Esophagus muscularis mucosa (tissue), 4 donors: ENCODE results near the gene CDH10. TPM values are rescaled to one million over a fixed set of nuclear protein-coding genes. Genes with fewer than 3 reads are reported as not detected.

ENCODE experiments used
- DNase-seq: peaks from one replicate; pipeline ENCODE4 v3.0.0-alpha.2; 2017; ENCODE audit errors: extremely low spot score
- H3K27ac ChIP-seq, 4 donors: fragments of 200-600 bp; sonication (generic); replicated peaks in 1 of 4; 1 replicate in 3 of 4; 2 replicates in 1 of 4; pipeline ENCODE4 v1.5.1; 2016 to 2019; ENCODE audit warnings: mild to moderate bottlenecking in 1 of 4
- H3K27me3 ChIP-seq, 4 donors: fragments of 200-600 bp; sonication (generic); one replicate each; pipeline versions ENCODE4 v1.5.1 to v1.6.0; 2016 to 2019
- H3K36me3 ChIP-seq, 4 donors: fragments of 200-600 bp; sonication (generic); one replicate each; pipeline ENCODE4 v1.5.1; 2016 to 2019
- H3K4me1 ChIP-seq, 4 donors: fragments of 200-600 bp; sonication (generic); one replicate each; pipeline ENCODE4 v1.5.1; 2016 to 2019
- H3K4me3 ChIP-seq, 4 donors: fragments of 200-600 bp; sonication (generic); 1 replicate in 2 of 4; 2 replicates in 2 of 4; pipeline ENCODE4 v1.5.1; 2016 to 2019; ENCODE audit warnings: mild to moderate bottlenecking in 4 of 4, moderate library complexity in 1 of 4
- H3K9me3 ChIP-seq, 4 donors: fragments of 200-600 bp; sonication (generic); 1 replicate in 3 of 4; 2 replicates in 1 of 4; pipeline ENCODE4 v1.5.1; 2016 to 2019
- EP300 ChIP-seq: sonication (generic); formaldehyde crosslinking; IDR thresholded peaks from one replicate; pipeline ENCODE4 v1.6.1; 2017; ENCODE audit warnings: antibody characterized with exemption
- POLR2A ChIP-seq: fragments of 450-650 bp; IDR thresholded peaks from one replicate; pipeline ENCODE4 v1.6.1; 2017; ENCODE audit warnings: antibody characterized with exemption, moderate library complexity, mild to moderate bottlenecking, low read depth
- POLR2AphosphoS5 ChIP-seq, 2 donors: sonication (generic); formaldehyde crosslinking; IDR thresholded peaks; one replicate each; pipeline ENCODE4 v1.6.1; 2017; ENCODE audit warnings: antibody characterized with exemption in 2 of 2
- WGBS: methylation state at CpG from one replicate; pipeline ENCODE4 v1.1.5; 2018; 5-methylcytosine and 5-hydroxymethylcytosine counted together
- intact Hi-C: fragments of 100-400 bp; cut with DNase I; formaldehyde crosslinking; loops from one replicate; pipeline ENCODE4 v1.15.1; 2023
- total RNA-seq, 4 donors: library from RNA; depleted of rRNA; stranded (reverse); fragments of >200 nt; gene quantifications; one replicate each; pipeline versions ENCODE4 v1.1.0 to v1.2.1, GENCODE V29; 2016
- TF ChIP-seq, protein P1 (sequence below), 3 experiments: fragments of 200-600 bp in 2 of 3; fragments of 450-650 bp in 1 of 3; sonication (generic) in 2 of 3; IDR thresholded peaks; one replicate each; pipeline ENCODE4 v1.5.1; 2017 to 2019; ENCODE audit warnings: antibody characterized with exemption in 3 of 3, mild to moderate bottlenecking in 2 of 3, moderate library complexity in 1 of 3

CDH10 gene
- total RNA-seq, 4 donors from 2014 or later, result 0.23 TPM; not detected in 3

DNA sequence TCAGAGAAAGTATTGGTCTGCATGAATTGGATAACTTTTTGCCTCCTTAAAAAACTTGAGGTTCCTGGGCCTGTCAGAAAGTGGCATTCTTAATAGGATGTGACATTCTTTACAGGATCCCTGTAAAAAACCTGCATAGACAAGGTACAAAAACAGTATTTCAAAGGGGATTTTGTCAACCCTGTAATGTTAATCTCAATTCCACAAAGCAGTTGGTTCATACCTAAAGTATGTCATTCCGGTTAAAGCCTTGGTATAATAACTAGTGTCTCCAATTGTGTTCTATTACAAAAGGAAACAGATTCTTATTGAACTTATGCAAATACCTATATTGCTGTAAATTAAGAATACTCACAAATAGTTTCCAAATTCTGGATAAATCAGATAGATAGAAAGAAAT lies 169.7 kb downstream of the CDH10 start:
- no peaks in the 10 kb centered on the region for H3K4me1 ChIP-seq
- no peaks in the 10 kb centered on the region for H3K9me3 ChIP-seq
- no peaks in the 10 kb centered on the region for H3K36me3 ChIP-seq
- no peak for TF ChIP-seq POLR2A
- TF ChIP-seq, protein P1, sequence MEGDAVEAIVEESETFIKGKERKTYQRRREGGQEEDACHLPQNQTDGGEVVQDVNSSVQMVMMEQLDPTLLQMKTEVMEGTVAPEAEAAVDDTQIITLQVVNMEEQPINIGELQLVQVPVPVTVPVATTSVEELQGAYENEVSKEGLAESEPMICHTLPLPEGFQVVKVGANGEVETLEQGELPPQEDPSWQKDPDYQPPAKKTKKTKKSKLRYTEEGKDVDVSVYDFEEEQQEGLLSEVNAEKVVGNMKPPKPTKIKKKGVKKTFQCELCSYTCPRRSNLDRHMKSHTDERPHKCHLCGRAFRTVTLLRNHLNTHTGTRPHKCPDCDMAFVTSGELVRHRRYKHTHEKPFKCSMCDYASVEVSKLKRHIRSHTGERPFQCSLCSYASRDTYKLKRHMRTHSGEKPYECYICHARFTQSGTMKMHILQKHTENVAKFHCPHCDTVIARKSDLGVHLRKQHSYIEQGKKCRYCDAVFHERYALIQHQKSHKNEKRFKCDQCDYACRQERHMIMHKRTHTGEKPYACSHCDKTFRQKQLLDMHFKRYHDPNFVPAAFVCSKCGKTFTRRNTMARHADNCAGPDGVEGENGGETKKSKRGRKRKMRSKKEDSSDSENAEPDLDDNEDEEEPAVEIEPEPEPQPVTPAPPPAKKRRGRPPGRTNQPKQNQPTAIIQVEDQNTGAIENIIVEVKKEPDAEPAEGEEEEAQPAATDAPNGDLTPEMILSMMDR (IDR thresholded peaks at IDR 0.05), result no peak
- no peak for TF ChIP-seq POLR2AphosphoS5 (IDR thresholded peaks at IDR 0.05)
- TF ChIP-seq EP300, result no peak
- no peak overlapping the region for H3K4me3 ChIP-seq
- DNase-seq, result no peak
- 88% methylated on average over 1 of the region's 1 CpG for WGBS
- H3K27me3 ChIP-seq, result no peaks in the 10 kb centered on the region
- intact Hi-C loops, result no loop called here
- no peak overlapping the region for H3K27ac ChIP-seq

DNA sequence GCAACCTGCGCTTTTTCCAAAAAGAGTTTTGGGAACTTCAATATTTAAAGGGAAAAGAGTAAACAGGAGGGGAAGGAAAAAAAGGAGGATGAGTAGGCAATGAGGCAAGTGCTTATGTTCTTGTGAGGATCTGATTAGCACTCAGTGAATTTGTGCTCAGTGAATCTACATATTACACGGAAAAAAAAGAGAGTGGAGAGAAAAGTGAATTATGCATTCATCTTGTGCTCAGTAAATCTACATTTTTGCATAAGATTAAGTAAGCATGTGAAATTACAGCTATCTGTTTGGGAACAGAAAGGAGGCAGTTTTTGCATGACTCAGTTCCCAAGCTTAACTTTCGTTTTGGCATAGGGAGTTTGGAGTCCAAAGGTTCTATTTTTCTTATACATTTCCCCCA lies 170.1 kb downstream of the CDH10 start:
- DNase-seq, result no peak
- H3K4me1 ChIP-seq, result no peaks in the 10 kb centered on the region
- intact Hi-C loops, result no loop called here
- H3K4me3 ChIP-seq, result no peak overlapping the region
- H3K27ac ChIP-seq, result no peak overlapping the region
- no peaks in the 10 kb centered on the region for H3K9me3 ChIP-seq
- no peaks in the 10 kb centered on the region for H3K27me3 ChIP-seq
- 84% methylated on average over 3 of the region's 3 CpGs for WGBS
- H3K36me3 ChIP-seq, result no peaks in the 10 kb centered on the region
- TF ChIP-seq, protein P1 (IDR thresholded peaks at IDR 0.05), result no peak
- TF ChIP-seq EP300 (no peak), POLR2AphosphoS5 (IDR thresholded peaks at IDR 0.05) (no peak), POLR2A (no peak)

DNA sequence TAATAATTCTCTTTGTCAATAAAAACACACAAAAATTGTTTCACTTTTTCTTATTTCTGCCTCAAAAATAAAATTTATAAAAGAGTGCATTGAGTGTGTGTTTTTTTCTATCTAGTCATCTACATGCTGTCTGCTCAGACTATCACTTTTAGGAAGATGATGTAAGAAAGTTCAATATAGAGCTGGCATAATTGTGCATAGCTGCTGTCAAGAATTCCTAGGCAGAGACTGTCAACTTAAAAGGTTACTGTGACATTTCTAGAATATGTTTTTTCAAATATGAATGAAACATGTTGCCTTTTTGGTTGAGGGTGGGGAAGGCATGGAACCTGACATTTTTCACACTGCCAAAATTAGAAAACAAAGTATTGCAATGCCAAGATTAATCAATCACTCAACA lies 172.3 kb downstream of the CDH10 start:
- Histone ChIP-seq H3K4me3 (no peak overlapping the region), H3K27ac (no peak overlapping the region), H3K36me3 (no peaks in the 10 kb centered on the region), H3K9me3 (no peaks in the 10 kb centered on the region), H3K4me1 (no peaks in the 10 kb centered on the region), H3K27me3 (no peaks in the 10 kb centered on the region)
- TF ChIP-seq, protein P1 (IDR thresholded peaks at IDR 0.05), result no peak
- TF ChIP-seq POLR2A (no peak), POLR2AphosphoS5 (IDR thresholded peaks at IDR 0.05) (no peak), EP300 (no peak)
- intact Hi-C loops, result no loop called here
- no peak for DNase-seq

DNA sequence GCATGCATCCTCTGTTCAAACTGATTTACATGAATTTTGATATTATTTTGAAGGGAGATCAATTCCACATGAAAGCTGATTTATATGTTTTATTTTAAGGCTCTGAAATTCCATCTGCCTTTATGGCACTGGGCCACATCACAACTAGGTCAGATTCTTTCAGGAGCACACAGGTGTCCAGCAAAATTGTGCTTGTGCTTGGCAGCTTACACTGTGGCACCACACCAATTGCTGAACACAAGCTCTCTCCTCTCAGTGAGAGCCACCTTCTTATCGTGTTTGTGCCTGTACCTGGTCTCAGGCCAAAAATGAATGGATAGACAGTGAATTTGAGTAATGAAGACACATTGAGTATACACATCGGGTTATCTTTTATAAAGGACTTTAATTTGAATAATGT lies 200.4 kb downstream of the CDH10 start:
- Histone ChIP-seq H3K36me3 (no peaks in the 10 kb centered on the region), H3K27ac (no peak overlapping the region), H3K9me3 (no peaks in the 10 kb centered on the region), H3K27me3 (no peaks in the 10 kb centered on the region), H3K4me1 (no peaks in the 10 kb centered on the region), H3K4me3 (no peak overlapping the region)
- 41% methylated on average over 2 of the region's 2 CpGs for WGBS
- intact Hi-C loops, result no loop called here
- DNase-seq, result no peak
- TF ChIP-seq EP300, result no peak
- no peak for TF ChIP-seq POLR2AphosphoS5 (IDR thresholded peaks at IDR 0.05)
- TF ChIP-seq, protein P1 (IDR thresholded peaks at IDR 0.05), result no peak
- TF ChIP-seq POLR2A, result no peak

DNA sequence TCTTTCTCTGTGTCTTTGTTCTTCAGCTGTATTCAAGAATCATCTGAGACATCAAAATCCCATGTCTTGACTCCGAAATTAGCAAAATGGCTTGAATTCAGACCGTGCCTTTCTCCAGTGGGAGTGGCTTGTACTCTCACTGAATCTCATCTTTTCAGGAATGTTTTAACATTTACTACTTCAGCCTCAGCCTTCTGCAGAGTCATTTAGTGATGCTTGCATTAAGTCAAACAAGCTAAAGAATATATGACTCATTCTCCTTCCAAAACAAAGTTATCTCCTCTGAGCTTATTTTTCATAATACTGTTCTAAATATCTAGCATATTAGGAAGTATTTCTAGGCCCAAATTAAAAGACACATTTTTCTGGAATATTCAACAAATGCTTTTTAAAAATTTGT lies 205.3 kb downstream of the CDH10 start:
- TF ChIP-seq POLR2A (no peak), EP300 (no peak), POLR2AphosphoS5 (IDR thresholded peaks at IDR 0.05) (no peak)
- TF ChIP-seq, protein P1 (IDR thresholded peaks at IDR 0.05), result no peak
- intact Hi-C loops, result no loop called here
- 68% methylated on average over 2 of the region's 2 CpGs for WGBS
- Histone ChIP-seq H3K27ac (no peak overlapping the region), H3K9me3 (no peaks in the 10 kb centered on the region), H3K4me3 (no peak overlapping the region), H3K27me3 (no peaks in the 10 kb centered on the region), H3K36me3 (no peaks in the 10 kb centered on the region), H3K4me1 (no peaks in the 10 kb centered on the region)
- DNase-seq, result no peak
